ENCODE data around the gene ASIP. TPM values are rescaled to one million over a fixed set of nuclear protein-coding genes. Genes with fewer than 3 reads are reported as not detected.
"Not testable (repeated sequence)": the region's sequence is repeated elsewhere in the genome, so short reads cannot be mapped to it uniquely, and the experiment has no call there.

Gene ASIP
- total RNA-seq, 1 experiment from 2014 or later = not detected

DNA sequence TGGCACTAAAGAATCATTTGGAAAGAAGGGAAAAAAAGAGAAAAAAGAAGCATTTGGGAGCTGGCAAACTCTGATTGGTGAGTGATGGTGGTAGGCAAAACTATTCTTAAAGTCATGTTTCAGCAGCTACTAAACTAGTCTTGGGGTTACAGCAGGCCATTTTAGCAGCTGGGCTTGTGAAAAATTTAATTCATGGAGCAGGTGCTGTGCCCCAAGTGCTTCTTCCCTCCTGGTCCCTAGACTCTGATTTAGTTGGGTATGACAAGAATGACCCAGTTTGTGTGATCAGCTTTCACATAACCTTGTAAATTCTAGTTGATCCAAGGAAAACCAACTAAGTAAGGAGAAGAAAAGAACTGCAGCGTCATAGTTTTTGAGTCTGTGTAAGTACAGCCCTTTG lies 1.1 kb upstream of the ASIP start:
- Histone ChIP-seq H3K4me1 (ENCODE audit: insufficient read depth, low read length, poor library complexity, severe bottlenecking) (no peaks in the 10 kb centered on the region), H3K27me3 (replicated peaks; ENCODE audit: insufficient read depth, low read depth, low read length, poor library complexity) (no peaks in the 10 kb centered on the region), H3K9me3 (ENCODE audit: low read depth, low read length, poor library complexity, severe bottlenecking) (peaks cover 15% of the 10 kb centered on the region), H3K36me3 (ENCODE audit: insufficient read depth, low read length, poor library complexity, severe bottlenecking) (no peaks in the 10 kb centered on the region), H3K27ac (ENCODE audit: low read depth, low read length, poor library complexity, severe bottlenecking) (no peak overlapping the region), H3K4me3 (ENCODE audit: low read depth, low read length, poor library complexity, severe bottlenecking) (no peak overlapping the region)
- no peak for DNase-seq (ENCODE audit: low spot score)
- intact Hi-C loops (cut with micrococcal nuclease; ENCODE audit: unreplicated experiment) = no loop called here
- TF ChIP-seq, protein P1, sequence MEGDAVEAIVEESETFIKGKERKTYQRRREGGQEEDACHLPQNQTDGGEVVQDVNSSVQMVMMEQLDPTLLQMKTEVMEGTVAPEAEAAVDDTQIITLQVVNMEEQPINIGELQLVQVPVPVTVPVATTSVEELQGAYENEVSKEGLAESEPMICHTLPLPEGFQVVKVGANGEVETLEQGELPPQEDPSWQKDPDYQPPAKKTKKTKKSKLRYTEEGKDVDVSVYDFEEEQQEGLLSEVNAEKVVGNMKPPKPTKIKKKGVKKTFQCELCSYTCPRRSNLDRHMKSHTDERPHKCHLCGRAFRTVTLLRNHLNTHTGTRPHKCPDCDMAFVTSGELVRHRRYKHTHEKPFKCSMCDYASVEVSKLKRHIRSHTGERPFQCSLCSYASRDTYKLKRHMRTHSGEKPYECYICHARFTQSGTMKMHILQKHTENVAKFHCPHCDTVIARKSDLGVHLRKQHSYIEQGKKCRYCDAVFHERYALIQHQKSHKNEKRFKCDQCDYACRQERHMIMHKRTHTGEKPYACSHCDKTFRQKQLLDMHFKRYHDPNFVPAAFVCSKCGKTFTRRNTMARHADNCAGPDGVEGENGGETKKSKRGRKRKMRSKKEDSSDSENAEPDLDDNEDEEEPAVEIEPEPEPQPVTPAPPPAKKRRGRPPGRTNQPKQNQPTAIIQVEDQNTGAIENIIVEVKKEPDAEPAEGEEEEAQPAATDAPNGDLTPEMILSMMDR (conservative IDR thresholded peaks at IDR 0.05; ENCODE audit: low read depth, low read length) = no peak
- no peak for TF ChIP-seq EZH2 (IDR thresholded peaks at IDR 0.05; ENCODE audit: borderline replicate concordance, low read depth, low read length, poor library complexity, severe bottlenecking)
- BruUV-seq (replicated peaks) = no TSS peak
- CTCF ChIA-PET = no interaction called here
- POLR2A ChIA-PET (ENCODE audit: low non-redundant PET) = no interaction called here

DNA sequence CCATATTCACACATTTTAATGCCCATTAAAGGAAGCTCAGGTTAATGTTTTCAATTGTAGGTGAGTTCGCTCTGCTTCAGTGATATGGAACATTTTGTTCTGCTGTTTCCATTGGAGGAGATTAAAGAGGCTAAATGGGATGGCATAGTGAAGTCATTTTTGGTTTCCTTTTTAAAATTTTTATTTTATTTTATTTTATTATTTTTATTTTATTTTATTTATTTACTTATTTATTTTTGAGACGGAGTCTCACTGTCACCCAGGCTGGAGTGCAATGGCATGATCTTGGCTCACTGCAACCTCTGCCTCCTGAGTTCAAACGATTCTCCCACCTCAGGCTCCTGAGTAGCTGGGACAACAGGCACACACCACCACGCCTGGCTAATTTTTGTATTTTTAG lies 792 bp downstream of the ASIP start:
- H3K36me3 ChIP-seq (ENCODE audit: insufficient read depth, low read length, poor library complexity, severe bottlenecking); H3K4me1 ChIP-seq (ENCODE audit: insufficient read depth, low read length, poor library complexity, severe bottlenecking); H3K4me3 ChIP-seq (ENCODE audit: low read depth, low read length, poor library complexity, severe bottlenecking); BruUV-seq (replicated peaks); H3K27ac ChIP-seq (ENCODE audit: low read depth, low read length, poor library complexity, severe bottlenecking); POLR2A ChIA-PET (ENCODE audit: low non-redundant PET); intact Hi-C loops (cut with micrococcal nuclease; ENCODE audit: unreplicated experiment); H3K27me3 ChIP-seq (replicated peaks; ENCODE audit: insufficient read depth, low read depth, low read length, poor library complexity); DNase-seq (ENCODE audit: low spot score): not testable (repeated sequence)
- CTCF ChIA-PET = interaction anchor here (0.6 kb wide), 1 partner anchor 820 kb away, joined by 3 read pairs; no protein-coding TSS in a partner anchor
- H3K9me3 ChIP-seq (ENCODE audit: low read depth, low read length, poor library complexity, severe bottlenecking) = peaks cover 12% of the 10 kb centered on the region

DNA sequence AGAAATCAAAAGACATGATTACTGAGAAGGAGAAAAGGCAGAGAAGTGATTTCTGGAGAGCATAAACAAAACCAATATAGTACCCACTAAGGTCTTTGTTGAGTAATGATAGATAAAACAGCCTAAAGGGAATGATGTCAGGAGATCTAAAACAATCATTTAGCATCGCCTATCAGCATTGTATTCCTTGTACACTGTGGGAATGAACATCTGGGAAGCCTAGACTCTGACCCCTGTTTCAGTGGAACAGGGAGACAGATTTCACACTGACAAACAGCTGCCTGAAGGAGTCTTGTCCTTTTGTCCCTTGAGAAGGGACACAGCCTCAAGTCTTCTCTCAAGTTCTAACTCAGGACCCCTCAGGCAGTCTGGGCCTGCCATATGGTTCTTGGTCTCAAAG lies 1.7 kb downstream of the ASIP start:
- peaks cover 3% of the 10 kb centered on the region for H3K9me3 ChIP-seq (ENCODE audit: low read depth, low read length, poor library complexity, severe bottlenecking)
- CTCF ChIA-PET = interaction anchor here (0.6 kb wide), 1 partner anchor 821 kb away, joined by 3 read pairs; no protein-coding TSS in a partner anchor
- H3K36me3 ChIP-seq (ENCODE audit: insufficient read depth, low read length, poor library complexity, severe bottlenecking) = no peaks in the 10 kb centered on the region
- POLR2A ChIA-PET (ENCODE audit: low non-redundant PET) = no interaction called here
- no peaks in the 10 kb centered on the region for H3K4me1 ChIP-seq (ENCODE audit: insufficient read depth, low read length, poor library complexity, severe bottlenecking)
- no peaks in the 10 kb centered on the region for H3K27me3 ChIP-seq (replicated peaks; ENCODE audit: insufficient read depth, low read depth, low read length, poor library complexity)
- TF ChIP-seq, protein P1 (conservative IDR thresholded peaks at IDR 0.05; ENCODE audit: low read depth, low read length) = no peak
- no peak for TF ChIP-seq EZH2 (IDR thresholded peaks at IDR 0.05; ENCODE audit: borderline replicate concordance, low read depth, low read length, poor library complexity, severe bottlenecking)
- DNase-seq (ENCODE audit: low spot score) = no peak
- intact Hi-C loops (cut with micrococcal nuclease; ENCODE audit: unreplicated experiment) = no loop called here
- H3K27ac ChIP-seq (ENCODE audit: low read depth, low read length, poor library complexity, severe bottlenecking) = no peak overlapping the region
- BruUV-seq (replicated peaks) = no TSS peak
- H3K4me3 ChIP-seq (ENCODE audit: low read depth, low read length, poor library complexity, severe bottlenecking) = no peak overlapping the region

DNA sequence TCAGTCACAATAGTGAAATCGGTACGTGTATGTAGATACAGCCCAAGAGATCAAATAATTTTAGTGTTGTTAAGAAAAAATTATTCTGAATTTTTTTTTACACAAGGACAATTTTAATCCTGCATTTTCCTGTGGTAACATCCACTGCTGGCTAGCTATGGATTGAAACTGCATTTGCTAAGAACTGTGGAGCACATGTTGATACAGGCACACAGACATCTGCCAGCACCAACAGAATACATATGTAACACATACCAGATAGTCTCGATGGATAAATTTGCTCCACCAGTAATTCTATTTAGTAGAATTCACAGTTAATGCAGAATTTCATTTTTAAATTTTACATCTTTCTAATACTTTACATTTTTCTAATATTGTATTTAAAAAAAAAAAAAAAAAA lies 2.2 kb downstream of the ASIP start:
- TF ChIP-seq, protein P1 (conservative IDR thresholded peaks at IDR 0.05; ENCODE audit: low read depth, low read length) = no peak
- no peak for TF ChIP-seq EZH2 (IDR thresholded peaks at IDR 0.05; ENCODE audit: borderline replicate concordance, low read depth, low read length, poor library complexity, severe bottlenecking)
- H3K9me3 ChIP-seq (ENCODE audit: low read depth, low read length, poor library complexity, severe bottlenecking) = no peaks in the 10 kb centered on the region
- H3K27ac ChIP-seq (ENCODE audit: low read depth, low read length, poor library complexity, severe bottlenecking) = no peak overlapping the region
- H3K27me3 ChIP-seq (replicated peaks; ENCODE audit: insufficient read depth, low read depth, low read length, poor library complexity) = no peaks in the 10 kb centered on the region
- no TSS peak for BruUV-seq (replicated peaks)
- H3K4me3 ChIP-seq (ENCODE audit: low read depth, low read length, poor library complexity, severe bottlenecking) = no peak overlapping the region
- no peaks in the 10 kb centered on the region for H3K36me3 ChIP-seq (ENCODE audit: insufficient read depth, low read length, poor library complexity, severe bottlenecking)
- ChIA-PET POLR2A (ENCODE audit: low non-redundant PET) (no interaction called here), CTCF (no interaction called here)
- H3K4me1 ChIP-seq (ENCODE audit: insufficient read depth, low read length, poor library complexity, severe bottlenecking) = no peaks in the 10 kb centered on the region
- no peak for DNase-seq (ENCODE audit: low spot score)
- intact Hi-C loops (cut with micrococcal nuclease; ENCODE audit: unreplicated experiment) = no loop called here

All from A673 (cell line).